Amygdala (tissue), 56 donors: ENCODE data around the gene ZNF620.
A peak's percentile ranks its signal among the peaks of the same experiment; 100 is the strongest.
"Not testable (repeated sequence)": the region's sequence is repeated elsewhere in the genome, so short reads cannot be mapped to it uniquely, and the experiment has no call there.

Source experiments
- DNase-seq, 56 donors: peaks; one replicate each; lab custom pipeline; 2025; lab: John Stamatoyannopoulos, UW

ZNF620 gene

DNA sequence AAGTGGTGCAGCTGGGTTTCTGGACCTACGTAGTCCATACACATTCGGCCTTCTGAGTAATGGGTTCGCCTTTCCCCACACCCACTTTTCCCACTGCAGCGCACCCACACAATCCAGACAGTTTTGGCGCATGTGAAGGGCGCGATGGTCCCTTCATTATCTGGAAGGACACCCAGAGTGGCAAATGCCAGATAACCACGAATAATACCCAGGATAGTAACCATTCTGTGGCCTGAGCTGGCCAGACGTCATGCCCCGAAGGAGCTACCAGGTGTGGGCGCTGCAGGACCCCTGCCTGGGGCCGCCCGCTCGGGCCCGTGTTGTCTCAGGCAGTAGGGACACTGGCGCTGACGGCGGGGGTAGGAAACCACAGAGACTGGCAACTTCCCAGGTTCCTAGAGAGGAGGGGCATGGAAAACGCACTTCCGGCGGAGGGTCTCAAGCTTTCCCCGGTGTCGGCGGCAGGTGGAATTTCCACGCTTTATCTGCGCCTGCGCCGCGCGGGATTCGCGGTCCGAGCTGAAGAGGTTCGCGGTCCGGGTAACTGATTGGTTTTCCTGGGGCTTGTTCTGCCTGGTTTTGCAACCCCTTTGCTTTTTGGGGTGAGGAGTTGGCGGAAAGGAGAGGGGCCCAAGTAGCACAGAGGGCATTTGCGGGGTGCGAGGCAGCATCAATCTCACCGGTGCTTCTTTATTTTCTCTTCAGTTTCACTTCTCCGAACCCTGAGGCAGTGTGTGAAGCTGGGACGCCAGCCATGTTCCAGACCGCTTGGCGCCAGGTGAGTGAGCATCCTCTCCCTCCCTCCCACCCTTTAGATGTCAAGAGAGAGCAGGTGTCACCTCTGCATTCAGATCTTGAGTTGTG lies at the start of gene ZNF620:
ZNF620 (plus strand) TSS at position 441 of the 864 bp plus-strand sequence; CDS start at position 755, 314 bp downstream.
- peak in 55 of 56 donors; percentile 18 to 81 (median 64) for DNase-seq

DNA sequence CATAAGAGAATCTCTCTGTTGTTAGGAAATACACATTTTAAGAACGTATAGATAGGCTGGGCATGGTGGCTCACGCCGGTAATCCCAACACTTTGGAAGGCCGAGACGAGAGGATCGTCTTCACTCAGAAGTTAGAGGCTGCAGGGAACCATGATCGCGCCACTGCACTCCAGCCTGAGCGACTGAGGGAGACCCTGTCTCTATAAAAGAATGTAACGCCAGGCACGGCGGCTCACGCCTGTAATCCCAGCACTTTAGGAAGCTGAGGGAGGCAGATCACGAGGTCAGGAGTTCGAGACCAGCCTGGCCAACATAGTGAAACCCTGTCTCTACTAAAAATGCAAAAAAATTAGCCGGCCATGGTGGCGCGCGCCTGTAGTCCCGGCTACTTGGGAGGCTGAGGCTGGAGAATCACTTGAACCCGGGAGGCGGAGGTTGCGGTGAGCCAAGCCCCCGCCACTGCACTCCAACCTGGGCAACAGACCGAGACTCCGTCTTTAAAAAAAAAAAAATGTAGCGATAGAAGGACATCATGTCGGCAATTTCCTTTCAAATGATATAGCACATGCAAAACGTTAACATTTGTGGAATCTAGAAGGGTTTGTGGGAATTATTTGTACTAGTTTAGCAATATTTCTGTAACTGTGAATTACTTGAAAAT lies 49.4 kb upstream of the ZNF620 start:
- no peak for DNase-seq

DNA sequence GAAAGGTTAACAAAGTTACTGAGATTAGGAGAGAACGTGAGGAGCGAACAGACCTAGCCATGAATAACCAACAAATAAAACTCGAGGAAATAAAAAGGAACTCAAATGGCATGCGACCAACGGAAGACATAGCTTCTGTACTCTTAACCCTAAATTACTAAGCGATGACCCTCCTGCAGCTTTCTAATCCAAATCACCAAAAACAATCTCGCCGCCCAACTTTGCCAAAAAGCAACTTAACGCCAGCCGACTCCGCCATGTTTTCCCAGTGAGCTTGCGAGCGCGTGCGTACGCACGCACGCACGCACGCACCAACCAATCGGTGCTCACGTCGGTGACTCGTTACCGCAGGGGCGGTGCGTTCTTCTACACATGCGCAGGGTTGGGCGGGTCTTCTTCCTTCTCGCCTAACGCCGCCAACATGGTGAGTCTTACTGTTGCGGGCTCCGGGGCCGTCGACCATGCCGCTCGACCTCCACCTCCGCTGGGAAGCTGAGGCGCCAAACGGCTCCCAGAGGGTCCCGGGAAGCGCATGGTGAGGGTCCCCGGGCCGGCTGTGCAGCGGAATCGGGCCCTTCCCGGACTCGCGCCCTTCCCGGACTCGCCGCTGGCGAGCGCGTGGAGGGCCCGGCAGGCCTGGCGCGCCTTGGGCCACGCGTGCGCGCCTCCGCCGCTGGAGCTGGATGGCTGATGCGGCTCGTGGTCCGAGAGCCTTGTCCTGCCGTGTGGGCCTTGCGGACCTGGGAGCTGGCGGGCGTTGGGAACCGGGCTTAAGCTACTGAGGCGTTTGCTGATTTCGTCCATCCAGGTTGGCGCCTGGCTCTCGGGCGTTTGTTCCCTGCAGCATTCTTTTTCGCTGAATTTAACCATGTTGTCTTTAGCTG lies 48.7 kb upstream of the ZNF620 start, which contains the start of gene RPL14:
RPL14 (plus strand) TSS at position 400 of the 884 bp plus-strand sequence; CDS start at position 533, 133 bp downstream.
- DNase-seq, result peak; percentile 56 to 97 (median 93)

GRCh38 chr3:40458473-40458872 lies 47.4 kb upstream of the ZNF620 start:
- DNase-seq, result no peak

- DNase-seq, result not testable (repeated sequence)
Observed at GRCh38 chr3:40460481-40460880, 45.4 kb upstream of the ZNF620 start.

DNA sequence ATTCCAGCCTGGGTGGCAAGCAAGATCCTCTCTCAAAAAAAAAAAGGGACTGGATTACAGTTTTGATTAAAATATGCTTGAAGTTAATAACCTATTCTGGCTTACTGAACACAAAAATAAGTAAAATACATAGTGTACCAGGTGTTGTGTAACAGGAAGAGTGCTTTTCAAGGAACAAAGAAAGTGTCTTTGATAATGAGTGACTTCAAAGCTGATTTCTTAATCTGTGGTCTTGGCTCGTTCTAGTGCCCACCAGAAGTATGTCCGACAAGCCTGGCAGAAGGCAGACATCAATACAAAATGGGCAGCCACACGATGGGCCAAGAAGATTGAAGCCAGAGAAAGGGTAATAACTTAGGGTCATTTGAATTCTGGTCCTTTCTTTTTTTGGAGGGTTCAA lies 44.7 kb upstream of the ZNF620 start:
- DNase-seq, result no peak

DNA sequence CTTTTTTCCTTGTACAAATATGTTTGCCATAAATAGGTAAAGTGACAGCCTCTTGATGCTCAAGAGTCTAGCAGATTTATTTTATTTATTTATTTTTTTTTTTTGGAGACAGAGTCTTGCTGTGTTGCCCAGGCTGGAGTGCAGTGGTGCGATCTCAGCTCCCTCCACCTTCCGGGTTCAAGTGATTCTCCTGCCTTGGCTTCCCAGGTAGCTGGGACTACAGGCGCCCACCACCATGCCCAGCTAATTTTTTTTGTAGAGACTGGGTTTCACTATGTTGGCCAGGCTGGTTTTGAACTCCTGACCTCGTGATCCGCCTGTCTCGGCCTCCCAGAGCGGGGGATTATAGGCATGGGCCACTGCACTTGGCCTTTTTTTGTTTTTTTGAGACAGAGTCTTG lies 43.0 kb upstream of the ZNF620 start:
- not testable (repeated sequence) for DNase-seq

- no peak for DNase-seq
Observed at GRCh38 chr3:40463579-40463978, 42.3 kb upstream of the ZNF620 start.

DNA sequence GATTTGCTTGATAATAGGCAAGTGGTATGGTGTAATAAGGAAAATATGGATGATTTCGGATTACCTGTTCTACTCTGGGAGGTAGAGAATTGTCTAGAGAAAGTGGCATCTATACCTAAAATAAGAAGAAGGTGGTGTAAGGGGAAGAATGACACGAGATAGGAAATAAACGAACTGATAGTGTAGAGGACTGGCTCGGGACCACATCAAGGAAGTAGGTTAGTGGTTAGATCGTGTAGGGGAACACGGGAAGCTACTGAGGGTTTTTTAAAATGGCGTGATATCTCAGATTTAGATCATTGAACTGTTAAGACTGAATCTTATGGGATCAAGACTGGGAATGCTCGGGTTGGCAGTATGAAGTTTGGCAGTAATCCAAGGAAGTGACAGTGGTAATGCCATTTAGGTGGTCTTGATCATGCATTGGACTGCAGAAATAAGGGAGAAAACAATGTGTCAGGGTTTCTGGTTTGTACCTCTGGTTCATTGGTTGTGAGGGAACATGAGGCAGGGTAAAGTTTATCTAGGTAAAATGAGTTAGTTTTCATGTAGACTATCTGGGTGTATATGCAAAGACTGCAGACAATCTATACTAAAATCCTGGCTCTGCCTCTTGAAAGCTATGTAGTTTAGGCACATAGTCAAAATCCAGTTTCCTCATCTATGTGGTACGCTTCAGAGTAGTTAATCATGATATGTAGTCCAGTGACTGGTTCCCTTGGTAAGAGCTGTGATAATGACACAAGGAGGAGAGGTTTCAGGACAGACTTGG lies 41.3 kb upstream of the ZNF620 start:
- no peak for DNase-seq

GRCh38 chr3:40465111-40465407 lies 40.8 kb upstream of the ZNF620 start:
- no peak for DNase-seq

- no peak for DNase-seq
Observed at GRCh38 chr3:40465456-40465855, 40.4 kb upstream of the ZNF620 start.

- no peak for DNase-seq
Observed at GRCh38 chr3:40468018-40468417, 37.8 kb upstream of the ZNF620 start.

- no peak for DNase-seq
Observed at GRCh38 chr3:40470701-40471100, 35.1 kb upstream of the ZNF620 start.

DNA sequence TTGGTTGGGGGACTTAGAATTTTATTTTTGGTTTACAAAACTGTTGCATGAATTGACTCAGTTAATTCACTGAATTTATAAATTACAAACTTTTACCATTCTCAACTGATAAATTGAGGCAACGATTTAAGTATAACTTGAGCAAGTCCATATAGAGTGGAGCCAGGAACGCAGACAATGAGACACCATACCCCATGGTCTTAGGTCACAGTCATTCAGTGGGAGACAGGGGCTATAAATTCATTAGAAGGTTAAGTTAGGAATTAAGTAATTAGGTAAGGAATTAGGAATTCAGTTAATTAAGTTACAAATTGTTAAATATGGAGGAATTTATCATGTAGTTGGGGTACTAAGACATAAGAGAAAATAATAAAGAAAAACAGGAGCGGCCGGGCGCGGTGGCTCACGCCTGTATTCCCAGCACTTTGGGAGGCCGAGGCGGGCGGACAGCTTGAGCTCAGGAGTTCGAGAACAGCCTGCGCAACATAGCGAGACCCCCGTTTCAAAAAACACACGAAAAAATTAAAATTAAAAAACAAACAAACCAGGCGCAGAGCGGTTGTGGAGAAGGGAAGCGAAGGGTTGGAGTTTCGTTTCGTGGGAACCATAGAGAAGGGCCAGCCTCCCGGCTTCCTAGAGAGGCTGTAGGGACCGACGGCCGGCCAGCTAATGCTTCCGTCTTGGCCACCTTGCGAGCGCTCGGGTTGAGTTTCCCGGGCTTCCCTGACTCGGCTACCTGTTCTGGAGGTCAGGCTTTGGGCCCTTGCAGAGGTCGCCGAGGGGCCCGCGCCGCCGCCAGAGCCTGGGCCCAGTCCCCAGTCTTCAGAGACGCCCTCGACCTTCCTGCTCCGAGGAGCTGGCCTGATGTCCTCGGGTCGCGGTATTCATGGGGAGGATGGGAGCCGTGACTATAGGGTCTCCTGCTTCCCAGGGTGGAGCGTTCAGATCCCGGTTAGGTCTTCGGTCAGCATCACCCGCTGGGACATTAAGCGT lies 29.1 kb upstream of the ZNF620 start, which contains the start of gene ZNF619:
ZNF619 (plus strand) TSS at position 645 of the 993 bp plus-strand sequence. CDS start 858 bp downstream, outside the sequence.
- DNase-seq, result peak in 52 of 56 donors; percentile 2 to 68 (median 37)

DNA sequence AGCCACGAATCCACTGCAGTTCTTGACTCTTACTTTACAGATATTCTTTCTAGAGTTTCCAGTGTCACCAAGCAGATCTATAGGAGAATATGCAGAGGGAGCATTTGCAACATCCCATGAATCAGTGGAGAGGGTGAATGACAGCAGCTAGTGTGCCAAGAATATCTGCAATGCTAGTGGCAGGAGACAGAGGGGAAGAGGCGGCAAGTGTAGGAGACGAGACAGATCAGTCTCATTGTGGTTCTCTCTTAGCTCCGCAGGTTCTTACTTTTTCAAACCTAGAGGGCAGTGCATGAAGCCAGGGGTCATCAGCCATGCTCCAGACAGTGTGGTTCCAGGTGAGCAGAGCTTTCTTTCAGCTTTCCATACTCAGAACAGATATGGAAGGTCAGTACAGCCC lies 28.2 kb upstream of the ZNF620 start:
- peak in 8 of 56 donors; percentile 1 to 28 (median 6) for DNase-seq

GRCh38 chr3:40487172-40487571 lies 18.7 kb upstream of the ZNF620 start:
- no peak for DNase-seq

GRCh38 chr3:40490916-40491315 lies 14.9 kb upstream of the ZNF620 start:
- DNase-seq, result no peak

- no peak for DNase-seq
Observed at GRCh38 chr3:40494698-40495097, 11.1 kb upstream of the ZNF620 start.

- no peak for DNase-seq
Observed at GRCh38 chr3:40497288-40497687, 8.6 kb upstream of the ZNF620 start.
